HG02885 (cell line): ENCODE measurements around the gene PHAF1.
"Not testable (repeated sequence)": the region's sequence is repeated elsewhere in the genome, so short reads cannot be mapped to it uniquely, and the experiment has no call there.

Experiments
- ATAC-seq: cut with Tn5 transposase; IDR thresholded peaks from one replicate; pipeline ENCODE4 v1.9.1; 2021; ENCODE audit warnings: mild to moderate bottlenecking; ENCODE audit not compliant: unreplicated experiment, poor library complexity

Gene PHAF1

DNA sequence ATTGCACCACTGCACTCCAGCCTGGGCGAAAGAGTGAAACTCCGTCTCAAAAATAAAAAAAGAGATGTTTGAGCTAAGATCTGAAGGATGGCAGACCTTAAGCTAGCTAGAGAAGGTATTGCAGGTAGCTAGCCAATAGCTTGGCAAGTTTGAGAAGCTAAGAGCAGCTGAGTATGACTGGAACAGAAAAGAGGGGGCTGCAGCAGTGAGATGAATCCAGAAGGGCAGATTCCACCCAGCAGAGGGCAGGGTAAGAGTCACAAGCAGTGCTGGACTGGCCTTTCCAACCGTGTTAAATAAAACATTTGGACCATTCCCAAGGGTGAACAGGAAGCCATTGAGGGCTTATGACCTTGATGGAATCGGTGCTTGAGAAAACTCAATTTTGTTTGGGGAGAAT lies 5.7 kb upstream of the PHAF1 start:
- ATAC-seq, result no peak

DNA sequence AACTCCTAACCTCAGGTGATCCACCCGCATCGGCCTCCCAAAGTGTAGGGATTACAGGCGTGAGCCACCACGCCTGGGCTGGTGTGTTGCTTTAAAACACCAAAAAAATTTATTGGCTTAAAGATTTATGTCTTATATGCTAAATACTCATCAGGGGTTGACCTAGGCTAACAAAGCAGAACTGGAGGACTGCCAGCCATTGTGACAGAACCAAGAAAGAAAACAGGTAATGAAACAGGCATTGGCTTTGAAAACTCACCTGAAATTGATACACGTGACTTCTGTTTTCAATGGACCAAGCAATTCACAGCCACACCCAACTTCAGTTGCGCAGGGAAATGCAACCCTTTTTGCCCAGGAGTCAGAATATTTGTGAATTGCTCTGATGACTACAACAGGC lies 4.9 kb upstream of the PHAF1 start:
- no peak for ATAC-seq

DNA sequence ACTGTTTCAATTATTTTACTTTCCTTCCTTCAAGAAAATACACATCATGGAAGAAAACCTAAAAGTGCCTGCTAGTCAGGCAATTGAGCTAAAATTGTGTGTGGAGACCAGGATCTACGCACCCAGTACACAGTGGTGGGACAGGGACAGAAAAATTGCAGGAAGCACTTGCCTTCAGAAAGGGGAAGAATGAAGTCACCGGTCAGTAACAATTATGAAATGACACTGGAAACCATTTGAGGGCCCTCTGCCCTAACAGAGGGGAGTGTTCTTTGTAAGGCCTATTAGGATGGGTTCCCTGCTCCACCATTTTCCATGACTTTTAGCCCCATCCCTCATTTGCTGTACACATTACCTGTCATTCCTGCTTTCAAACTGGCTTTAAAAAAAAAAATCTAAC lies 4.5 kb upstream of the PHAF1 start:
- ATAC-seq, result no peak

DNA sequence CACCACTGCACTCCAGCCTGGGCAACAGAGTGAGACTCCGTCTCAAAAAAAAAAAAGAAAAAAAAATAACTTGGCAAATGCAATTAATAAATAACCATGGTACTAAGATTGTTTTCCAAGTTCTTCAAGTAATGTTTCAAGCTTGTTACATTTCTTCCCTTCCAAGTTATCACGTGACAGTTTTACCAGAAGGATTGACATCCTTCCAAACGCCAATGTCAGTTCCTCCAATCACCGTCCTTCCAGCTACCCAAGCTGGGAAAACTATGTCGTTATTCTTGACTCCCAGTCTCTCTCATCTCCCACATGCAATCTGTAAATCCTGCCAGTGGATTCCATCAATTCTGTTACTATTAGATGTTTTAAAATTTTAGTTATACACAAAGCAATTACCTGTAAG lies 3.9 kb upstream of the PHAF1 start:
- no peak for ATAC-seq

DNA sequence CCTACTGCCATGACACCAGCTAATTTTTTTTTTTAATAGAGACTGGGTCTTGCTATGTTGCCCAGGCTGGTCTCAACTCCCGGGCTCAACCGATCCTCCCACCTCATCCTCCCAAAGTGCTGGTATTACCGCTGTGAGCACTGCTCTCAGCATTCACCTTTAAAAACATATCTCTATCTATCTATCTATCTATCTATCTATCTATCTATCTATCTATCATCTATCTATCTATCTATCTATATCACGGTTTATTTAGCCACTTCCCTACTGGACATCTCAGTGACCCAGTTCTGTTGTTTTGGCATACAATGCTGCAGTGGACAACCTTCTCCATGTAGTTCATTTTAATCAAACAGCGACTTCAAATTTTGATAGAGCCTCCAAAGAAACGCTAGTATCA lies 1.3 kb upstream of the PHAF1 start:
- ATAC-seq, result no peak

DNA sequence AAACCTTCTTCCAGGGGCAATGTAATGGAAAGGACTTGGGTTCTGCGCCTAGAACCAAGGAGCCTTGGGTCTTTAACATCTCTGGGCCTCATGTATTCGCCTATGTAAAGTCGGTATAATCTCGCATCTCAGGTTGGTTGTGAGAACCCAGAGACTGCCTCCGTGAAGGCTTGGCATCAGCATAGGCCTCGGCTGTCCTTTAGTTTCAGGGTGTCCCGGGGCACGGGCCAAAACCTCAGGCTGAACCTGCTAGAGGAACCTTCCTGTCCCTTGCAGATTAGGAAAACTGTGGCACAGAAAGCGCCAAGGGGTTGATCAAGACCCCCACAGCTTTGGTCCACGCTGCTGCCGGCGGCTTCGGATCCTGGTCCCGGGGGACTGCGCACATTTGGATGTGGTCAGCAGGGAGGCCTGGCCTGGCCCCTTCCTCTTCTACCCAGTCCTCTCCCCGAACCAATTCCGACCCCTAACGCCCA lies 772 bp upstream of the PHAF1 start:
- ATAC-seq, result no peak

DNA sequence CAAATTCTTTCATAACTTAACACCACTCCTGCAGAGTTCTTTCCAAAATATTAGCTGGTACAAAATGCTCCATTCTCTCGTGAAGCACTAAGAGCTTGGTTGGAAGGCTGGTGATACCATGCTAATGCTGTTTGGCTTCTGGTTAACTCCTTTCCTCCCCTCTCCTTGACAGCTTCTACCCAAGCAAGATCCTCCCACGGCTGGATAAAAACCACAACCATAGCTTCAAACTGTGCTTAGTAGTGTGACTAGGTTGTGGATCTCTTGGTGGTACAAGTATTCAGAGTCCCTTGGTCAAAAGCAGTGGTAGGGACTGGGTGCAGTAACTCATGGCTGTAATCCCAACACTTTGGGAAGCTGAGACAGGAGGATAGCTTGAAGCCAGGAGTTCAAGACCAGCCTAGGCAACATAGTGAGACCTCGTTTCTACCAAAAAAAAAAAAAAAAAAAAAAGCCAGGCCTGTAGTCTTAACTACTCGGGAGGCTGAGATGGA lies 2.3 kb downstream of the PHAF1 start:
- ATAC-seq, result no peak

DNA sequence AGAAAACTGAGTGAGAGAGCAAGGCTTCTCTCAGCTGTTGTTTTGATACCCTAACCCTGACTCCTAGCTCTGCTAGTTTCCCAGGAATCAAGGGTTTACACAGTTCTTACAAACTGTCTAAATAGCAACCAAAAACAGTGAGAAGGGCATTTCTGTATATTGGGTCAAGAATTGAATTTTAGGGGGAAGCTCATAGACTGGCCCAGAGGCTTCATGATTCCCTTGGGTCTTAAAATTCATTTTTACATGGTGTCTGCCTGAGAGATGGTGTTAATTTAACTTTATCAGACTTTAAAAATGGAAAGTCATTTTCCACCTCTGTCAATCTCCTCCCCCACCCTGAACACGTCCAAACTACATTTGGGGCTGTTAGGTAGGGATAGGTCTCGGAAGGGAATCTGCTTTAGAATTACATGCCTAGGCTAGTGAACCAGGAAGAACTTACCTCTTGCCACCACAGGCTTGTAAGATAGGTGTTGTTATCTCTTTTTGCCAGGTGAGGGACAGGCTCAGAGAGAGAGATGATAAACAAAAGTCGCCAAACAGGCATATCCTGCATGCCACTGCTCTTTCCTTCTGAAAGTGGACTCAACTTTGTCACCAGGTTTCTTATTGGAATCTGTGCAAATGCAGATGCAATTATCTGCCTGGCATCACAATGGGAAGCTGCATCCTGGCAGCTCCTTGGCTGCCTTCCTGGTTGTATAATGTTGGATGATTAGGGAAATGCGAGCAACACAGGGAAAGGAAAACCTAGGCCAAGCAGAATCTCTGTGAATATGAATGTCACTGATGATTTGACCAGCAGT lies 3.1 kb downstream of the PHAF1 start:
- no peak for ATAC-seq

DNA sequence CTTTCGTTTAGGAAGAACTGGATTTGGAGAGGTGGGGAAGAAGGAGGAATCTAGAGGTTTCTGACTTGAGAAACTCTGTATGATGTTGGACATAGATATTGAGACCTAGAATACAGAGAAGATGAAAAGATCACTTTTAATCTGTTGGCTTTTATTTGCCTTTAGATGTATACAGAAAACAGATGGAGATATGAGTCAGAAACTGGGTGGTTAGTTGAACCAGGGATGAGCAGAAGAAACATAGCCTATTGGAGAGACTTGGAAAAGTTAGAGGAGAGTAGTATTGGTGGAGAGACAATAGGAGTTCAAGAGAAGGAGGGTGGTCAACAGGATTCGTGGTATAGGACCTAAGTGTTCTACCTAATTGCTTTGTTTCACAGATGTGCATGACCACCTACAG lies 5.1 kb downstream of the PHAF1 start:
- no peak for ATAC-seq

DNA sequence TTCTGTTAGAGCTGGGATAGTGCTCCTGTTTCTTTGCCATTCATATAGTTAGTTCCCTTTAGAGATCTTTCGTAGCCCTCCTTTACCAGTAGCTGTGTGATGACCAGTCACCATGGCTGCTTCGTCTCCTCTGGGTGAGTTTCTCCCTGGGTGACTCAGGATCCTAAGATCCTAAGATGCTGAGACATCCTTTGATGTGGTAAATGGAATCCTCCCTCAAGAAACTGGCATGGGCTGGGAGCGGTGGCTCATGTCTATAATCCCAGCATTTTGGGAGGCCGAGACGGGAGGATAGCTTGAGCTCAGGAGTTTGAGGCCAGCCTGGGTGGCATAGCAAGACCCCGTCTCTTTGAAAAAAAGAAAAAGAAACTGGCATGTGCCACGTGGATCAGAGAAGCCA lies 5.9 kb downstream of the PHAF1 start:
- ATAC-seq, result no peak

DNA sequence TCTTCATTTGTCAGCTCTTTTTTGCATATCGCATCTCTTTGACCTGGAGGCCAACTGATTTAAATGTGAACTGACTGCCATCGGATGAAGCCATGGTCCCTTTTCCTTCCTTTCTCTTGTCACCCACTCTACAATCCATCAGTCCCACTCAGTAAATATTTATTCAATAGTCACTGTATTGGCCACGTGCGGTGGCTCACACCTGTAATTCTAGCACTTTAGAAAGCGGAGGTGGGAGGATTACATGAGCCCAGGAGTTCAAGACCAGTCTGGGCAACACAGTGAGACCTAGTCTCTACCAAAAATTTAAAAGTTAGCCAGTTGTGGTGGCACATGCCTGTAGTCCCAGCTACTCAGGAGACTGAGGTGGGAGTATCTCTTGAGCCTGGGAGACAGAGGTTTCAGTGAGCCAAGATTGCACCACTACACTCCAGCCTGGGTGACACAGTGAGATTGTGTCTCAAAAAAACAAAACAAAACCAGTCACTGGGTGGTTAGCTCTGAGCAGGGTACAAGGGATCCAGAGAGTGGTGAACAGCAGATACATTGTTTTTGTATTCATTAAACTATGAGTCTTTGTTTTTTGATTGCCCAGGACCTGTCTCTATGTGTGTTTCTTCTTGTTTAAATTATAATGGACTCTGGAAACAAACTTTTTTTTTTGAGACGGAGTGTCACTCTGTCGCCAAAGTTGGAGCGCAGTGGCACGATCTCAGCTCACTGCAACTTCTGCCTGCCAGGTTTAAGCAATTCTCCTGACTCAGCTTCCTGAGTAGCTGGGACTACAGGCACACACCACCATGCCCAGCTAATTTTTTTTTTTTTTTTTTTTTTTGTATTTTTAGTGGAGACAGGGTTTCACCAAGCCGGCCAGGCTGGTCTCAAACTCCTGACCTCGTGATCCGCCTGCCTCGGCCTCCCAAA lies 6.9 kb downstream of the PHAF1 start:
- no peak for ATAC-seq

DNA sequence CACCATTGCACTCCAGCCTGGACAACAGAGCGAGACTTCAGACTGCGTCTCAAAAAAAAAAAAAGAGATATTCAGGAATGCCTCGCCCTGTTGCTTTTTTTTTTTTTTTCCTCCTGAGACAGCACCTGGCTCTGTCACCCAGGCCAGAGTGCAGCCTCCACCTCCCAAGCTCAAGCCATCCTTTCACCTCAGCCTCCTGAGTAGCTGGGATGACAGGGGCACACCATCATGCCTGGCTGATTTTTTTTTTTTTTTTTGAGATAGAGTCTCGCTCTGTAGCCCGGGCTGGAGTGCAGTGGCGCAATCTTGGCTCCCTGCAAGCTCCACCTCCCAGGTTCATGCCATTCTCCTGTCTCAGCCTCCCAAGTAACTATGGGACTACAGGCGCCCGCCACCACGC lies 8.0 kb downstream of the PHAF1 start:
- no peak for ATAC-seq

DNA sequence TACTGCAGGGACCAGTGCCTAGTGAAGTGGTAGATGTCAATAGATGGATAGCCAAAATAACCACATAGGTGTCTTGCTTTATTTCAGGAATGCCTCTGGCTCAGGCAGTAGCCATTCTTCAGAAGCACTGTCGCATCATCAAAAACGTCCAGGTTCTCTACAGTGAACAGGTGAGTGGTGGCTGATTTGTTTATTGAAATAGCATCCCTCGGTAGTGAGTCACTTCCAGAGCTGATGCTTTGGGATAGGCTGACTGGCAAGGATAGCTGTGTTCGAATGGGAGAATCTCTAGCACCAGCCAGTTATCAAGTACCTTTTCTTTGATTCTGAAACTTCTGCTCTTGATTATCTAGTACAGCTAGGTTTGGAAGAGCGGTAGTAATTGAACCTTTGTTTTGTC lies 10.3 kb downstream of the PHAF1 start:
- ATAC-seq, result no peak

DNA sequence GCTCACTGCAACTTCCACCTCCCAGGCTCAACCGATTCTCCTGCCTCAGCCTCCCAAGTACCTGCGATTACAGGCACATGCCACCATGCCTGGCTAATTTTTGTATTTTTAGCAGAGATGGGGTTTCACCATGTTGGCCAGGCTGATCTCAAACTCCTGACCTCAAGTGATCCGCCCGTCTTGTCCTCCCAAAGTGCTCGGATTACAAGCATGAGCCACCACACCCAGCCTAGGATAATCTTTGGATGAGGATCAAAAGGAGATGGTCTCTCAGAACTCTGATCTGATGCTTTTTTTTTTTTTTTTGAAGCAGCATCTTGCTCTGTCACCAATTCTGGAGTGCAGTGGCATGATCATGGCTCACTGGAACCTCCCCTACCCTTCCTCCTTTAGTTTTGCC lies 13.1 kb downstream of the PHAF1 start:
- not testable (repeated sequence) for ATAC-seq

DNA sequence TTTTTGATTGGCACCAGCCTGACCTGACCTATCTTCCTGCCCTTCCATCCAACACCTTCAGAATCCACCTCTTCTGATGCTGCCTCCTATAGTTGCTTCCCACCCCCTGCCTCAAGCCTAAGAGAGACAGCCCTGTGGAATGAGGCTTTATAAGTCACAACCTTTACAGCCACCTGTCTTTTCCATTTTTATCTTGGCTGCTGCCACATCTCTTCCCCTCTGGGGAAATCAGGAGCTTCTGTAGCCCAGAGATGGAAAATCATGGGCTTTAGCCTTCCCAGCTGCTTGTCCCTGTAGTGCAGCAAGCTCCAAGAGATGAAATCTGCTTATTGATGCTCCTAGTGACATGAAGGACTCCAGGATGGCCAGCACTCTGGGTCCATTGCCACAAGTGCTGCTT lies 18.7 kb downstream of the PHAF1 start:
- ATAC-seq, result no peak

DNA sequence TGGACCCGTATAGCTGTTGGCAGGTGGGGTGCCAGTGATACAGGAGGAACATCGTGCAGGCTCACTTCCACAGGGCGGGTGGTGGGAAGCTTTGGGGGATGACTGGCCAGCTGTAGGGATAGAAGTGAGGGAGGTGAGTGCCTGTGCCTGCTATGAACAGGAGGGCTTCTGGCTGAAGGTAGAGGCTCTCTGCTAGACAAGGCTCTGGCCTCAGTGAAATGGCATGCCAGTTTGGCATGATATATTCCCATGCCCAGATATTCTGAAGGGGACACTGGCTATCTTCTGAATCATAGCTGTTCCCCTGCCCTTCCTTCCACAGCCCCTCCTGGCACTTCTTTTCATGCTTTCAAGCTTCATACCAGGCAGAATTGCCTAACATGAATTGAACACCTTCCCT lies 19.1 kb downstream of the PHAF1 start:
- no peak for ATAC-seq

DNA sequence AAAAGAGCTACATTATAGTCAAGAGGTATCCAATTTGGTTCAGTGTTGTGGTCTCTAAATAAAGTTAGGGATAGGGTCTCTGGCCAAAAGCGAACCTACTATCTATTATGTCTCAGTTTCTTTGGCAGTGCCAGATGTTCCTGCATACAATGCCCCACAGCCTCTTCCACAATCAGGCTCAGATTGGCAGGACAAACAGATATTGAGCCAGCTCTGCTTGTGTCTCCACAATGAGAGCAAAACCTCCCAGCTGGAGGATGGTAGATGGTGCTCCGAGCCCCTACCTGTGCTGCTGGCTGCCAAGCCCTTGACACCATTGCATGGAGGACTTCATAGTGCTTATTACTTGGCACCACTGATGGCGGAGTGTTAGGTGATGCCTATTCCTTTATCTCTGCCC lies 19.7 kb downstream of the PHAF1 start:
- no peak for ATAC-seq

DNA sequence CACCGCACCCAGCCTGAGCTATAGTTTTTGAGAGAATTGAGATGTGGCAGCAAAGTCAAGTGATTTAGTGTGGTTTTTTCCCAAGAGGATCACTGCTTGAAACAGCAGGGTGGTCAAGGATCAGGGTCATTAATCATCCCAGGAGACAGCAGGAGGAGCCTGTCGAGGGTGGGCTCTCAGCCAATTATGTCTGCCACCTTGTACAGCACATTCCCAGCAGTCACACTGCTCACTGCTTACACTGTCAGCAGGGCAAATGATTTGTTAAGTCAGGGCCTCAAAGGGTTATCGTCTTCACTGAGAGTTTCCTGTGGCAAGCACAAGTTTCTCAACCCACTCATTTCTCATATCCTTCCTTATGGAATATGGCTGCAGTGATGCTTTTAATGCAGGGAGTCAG lies 27.9 kb downstream of the PHAF1 start:
- no peak for ATAC-seq

DNA sequence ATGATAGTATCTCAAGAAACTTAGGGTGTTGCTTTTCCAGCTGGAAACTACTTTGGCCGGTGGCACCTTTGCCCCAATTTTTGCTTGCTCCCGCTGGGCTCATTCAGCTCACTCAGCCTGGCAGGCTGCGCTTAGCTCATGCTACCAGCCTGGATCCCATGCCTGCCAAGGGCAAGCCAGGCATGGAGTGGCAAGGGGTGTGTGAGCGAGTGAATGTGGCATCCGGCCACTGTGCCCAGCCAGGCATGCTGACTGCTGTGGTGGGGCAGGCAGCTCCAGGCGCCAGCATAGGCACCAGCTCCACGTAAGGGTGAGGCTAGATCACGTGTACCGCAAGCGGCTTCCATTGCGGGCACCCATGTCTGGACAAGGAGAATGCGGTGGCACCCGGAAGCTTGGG lies 31.6 kb downstream of the PHAF1 start:
- ATAC-seq, result no peak

DNA sequence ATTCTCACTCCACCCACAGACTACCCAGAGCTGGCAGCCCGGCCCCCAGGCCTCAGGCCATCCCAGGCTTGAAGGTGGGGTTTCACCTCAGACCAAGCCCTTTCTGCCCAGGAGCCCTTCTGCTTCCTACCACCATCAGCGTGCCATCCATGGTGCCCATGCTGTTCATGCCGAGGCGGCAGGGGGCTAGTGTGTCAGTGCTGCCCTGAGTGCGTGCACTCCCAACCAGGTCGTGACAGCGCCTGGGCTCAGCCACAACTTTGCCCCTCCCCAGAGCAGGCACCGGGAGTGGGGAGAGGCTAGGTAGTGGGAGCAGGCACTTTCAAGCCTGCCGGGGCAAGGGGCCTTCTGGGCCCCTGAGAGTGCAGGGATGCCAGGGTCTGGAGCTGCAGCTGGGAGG lies 32.6 kb downstream of the PHAF1 start:
- no peak for ATAC-seq

DNA sequence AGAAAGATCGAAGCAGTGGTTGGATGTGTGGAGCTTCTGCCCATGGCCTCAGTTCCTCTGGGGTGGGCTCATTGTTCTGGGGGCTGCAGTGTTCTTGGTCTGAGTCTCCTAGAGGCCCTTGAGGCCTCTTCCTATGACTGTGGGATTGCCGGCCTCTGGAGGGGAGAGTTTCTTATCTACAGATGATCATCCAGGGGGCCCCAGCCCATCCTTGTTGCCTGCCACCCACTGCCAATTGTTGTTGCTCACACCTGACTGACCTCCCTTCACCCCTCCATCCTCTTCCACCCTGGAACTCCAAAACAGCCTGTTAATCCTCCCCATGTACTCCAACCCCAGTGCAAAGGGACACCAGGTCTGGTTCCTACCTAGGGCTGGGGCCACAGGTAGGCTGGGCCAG lies 35.2 kb downstream of the PHAF1 start:
- no peak for ATAC-seq
